A673 (cell line): Measurements from ENCODE around the gene ANO1.

Experiments used
- EZH2 ChIP-seq: fragments of 200-600 bp; sonication (generic); IDR thresholded peaks from 2 replicates; pipeline ENCODE4 v1.6.1; 2017; ENCODE audit warnings: borderline replicate concordance, low read depth, mild to moderate bottlenecking, mixed read lengths, antibody characterized with exemption, low read length; ENCODE audit not compliant: poor library complexity, severe bottlenecking
- TF ChIP-seq, protein P1 (sequence below): fragments of 300-800, 200-600 bp; sonication (generic); conservative IDR thresholded peaks from 2 replicates; pipeline ENCODE4 v1.5.1; 2017; ENCODE audit warnings: low read depth, mild to moderate bottlenecking, antibody characterized with exemption, low read length, moderate library complexity, mixed read lengths

DNA sequence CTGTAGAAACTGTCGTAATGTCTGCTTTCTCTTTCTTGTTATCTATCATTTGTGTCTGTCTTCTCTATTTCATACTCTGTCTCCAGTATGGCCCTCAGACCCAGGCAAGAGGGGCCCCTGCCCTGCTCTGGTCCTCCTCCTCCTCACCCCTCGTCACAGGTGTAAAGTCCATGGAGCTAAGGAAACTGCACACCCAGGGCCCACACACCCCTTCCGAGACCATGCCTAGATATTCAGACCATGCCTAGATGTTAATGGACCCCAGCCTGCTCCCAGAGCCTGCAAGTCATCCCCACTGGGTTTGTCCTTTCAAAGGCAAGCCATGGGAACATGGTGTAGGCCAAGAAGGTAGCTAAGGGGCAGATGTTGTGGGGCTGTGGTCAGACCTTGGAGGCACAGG is 24.1 kb upstream of the ANO1 start:
- TF ChIP-seq, protein P1, sequence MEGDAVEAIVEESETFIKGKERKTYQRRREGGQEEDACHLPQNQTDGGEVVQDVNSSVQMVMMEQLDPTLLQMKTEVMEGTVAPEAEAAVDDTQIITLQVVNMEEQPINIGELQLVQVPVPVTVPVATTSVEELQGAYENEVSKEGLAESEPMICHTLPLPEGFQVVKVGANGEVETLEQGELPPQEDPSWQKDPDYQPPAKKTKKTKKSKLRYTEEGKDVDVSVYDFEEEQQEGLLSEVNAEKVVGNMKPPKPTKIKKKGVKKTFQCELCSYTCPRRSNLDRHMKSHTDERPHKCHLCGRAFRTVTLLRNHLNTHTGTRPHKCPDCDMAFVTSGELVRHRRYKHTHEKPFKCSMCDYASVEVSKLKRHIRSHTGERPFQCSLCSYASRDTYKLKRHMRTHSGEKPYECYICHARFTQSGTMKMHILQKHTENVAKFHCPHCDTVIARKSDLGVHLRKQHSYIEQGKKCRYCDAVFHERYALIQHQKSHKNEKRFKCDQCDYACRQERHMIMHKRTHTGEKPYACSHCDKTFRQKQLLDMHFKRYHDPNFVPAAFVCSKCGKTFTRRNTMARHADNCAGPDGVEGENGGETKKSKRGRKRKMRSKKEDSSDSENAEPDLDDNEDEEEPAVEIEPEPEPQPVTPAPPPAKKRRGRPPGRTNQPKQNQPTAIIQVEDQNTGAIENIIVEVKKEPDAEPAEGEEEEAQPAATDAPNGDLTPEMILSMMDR, result no peak
- no peak for TF ChIP-seq EZH2
